ENCODE data around the gene OSER1. TPM values are rescaled to one million over a fixed set of nuclear protein-coding genes. Genes with fewer than 3 reads are reported as not detected.

Gene OSER1
- total RNA-seq, 2 experiments from 2014 or later, result 172 TPM

- Histone ChIP-seq H3K4me3 (ENCODE audit: low read length) (no peak overlapping the region), H3K36me3 (ENCODE audit: insufficient read depth, low read length) (no peaks in the 10 kb centered on the region), H3K27me3 (ENCODE audit: control insufficient read depth in 1 of 2, insufficient read depth in 2 of 2, low read length in 2 of 2) (peaks cover 15 to 26% of the 10 kb centered on the region in 2 experiments), H3K4me1 (ENCODE audit: insufficient read depth, low read length) (peaks cover 11% of the 10 kb centered on the region), H3K27ac (ENCODE audit: low read depth in 1 of 2, low read length in 2 of 2) (no peak overlapping the region), H3K9me3 (ENCODE audit: control insufficient read depth in 1 of 2, insufficient read depth in 1 of 2, low read length in 2 of 2) (peaks cover 0 to 14% of the 10 kb centered on the region in 2 experiments)
- POLR2A ChIA-PET, result no interaction called here
- no peak for TF ChIP-seq CTCF (IDR thresholded peaks at IDR 0.05)
- Mint-ChIP-seq H3K27ac (no peak overlapping the region), H3K4me1 (ENCODE audit: low read depth) (peaks cover 10% of the 10 kb centered on the region), H3K9me3 (no peaks in the 10 kb centered on the region), H3K36me3 (ENCODE audit: low read depth) (no peaks in the 10 kb centered on the region), H3K27me3 (peaks cover 43% of the 10 kb centered on the region), H3K4me3 (no peak overlapping the region)
- no peak for ATAC-seq (ENCODE audit: poor library complexity)
- CTCF ChIA-PET, result no interaction called here
- intact Hi-C loops (cut with DNase I, micrococcal nuclease), result no loop called here
- DNase-seq, result no peak
Observed at GRCh38 chr20:44251284-44251683, 40.7 kb upstream of the OSER1 start.

- intact Hi-C loops (cut with DNase I, micrococcal nuclease), result no loop called here
- POLR2A ChIA-PET, result no interaction called here
- H3K36me3 ChIP-seq (ENCODE audit: insufficient read depth, low read length), result no peaks in the 10 kb centered on the region
- H3K9me3 Mint-ChIP-seq, result no peaks in the 10 kb centered on the region
- H3K9me3 ChIP-seq (ENCODE audit: control insufficient read depth in 1 of 2, insufficient read depth in 1 of 2, low read length in 2 of 2), result peaks cover 0 to 14% of the 10 kb centered on the region in 2 experiments
- CTCF ChIA-PET, result no interaction called here
- TF ChIP-seq CTCF (IDR thresholded peaks at IDR 0.05), result no peak
- no peak for ATAC-seq (ENCODE audit: poor library complexity)
- no peaks in the 10 kb centered on the region for H3K36me3 Mint-ChIP-seq (ENCODE audit: low read depth)
- peaks cover 11% of the 10 kb centered on the region for H3K4me1 ChIP-seq (ENCODE audit: insufficient read depth, low read length)
- H3K27me3 Mint-ChIP-seq, result peaks cover 43% of the 10 kb centered on the region
- H3K27ac Mint-ChIP-seq, result no peak overlapping the region
- no peak for DNase-seq
- no peak overlapping the region for H3K4me3 ChIP-seq (ENCODE audit: low read length)
- H3K27me3 ChIP-seq (ENCODE audit: control insufficient read depth in 1 of 2, insufficient read depth in 2 of 2, low read length in 2 of 2), result peaks cover 15 to 26% of the 10 kb centered on the region in 2 experiments
- no peak overlapping the region for H3K4me3 Mint-ChIP-seq
- peaks cover 10% of the 10 kb centered on the region for H3K4me1 Mint-ChIP-seq (ENCODE audit: low read depth)
- H3K27ac ChIP-seq (ENCODE audit: low read depth in 1 of 2, low read length in 2 of 2), result no peak overlapping the region
Observed at GRCh38 chr20:44248410-44248759, 37.8 kb upstream of the OSER1 start.

GRCh38 chr20:44247586-44248409 is 37.2 kb upstream of the OSER1 start:
- H3K9me3 Mint-ChIP-seq, result no peaks in the 10 kb centered on the region
- Histone ChIP-seq H3K27me3 (ENCODE audit: control insufficient read depth in 1 of 2, insufficient read depth in 2 of 2, low read length in 2 of 2) (peaks cover 15 to 26% of the 10 kb centered on the region in 2 experiments), H3K27ac (ENCODE audit: low read depth in 1 of 2, low read length in 2 of 2) (no peak overlapping the region), H3K4me1 (ENCODE audit: insufficient read depth, low read length) (peaks cover 11% of the 10 kb centered on the region), H3K4me3 (ENCODE audit: low read length) (peak overlapping the region; percentile 7), H3K36me3 (ENCODE audit: insufficient read depth, low read length) (no peaks in the 10 kb centered on the region), H3K9me3 (ENCODE audit: control insufficient read depth in 1 of 2, insufficient read depth in 1 of 2, low read length in 2 of 2) (peaks cover 0 to 14% of the 10 kb centered on the region in 2 experiments)
- H3K36me3 Mint-ChIP-seq (ENCODE audit: low read depth), result no peaks in the 10 kb centered on the region
- H3K27me3 Mint-ChIP-seq, result peaks cover 40% of the 10 kb centered on the region
- no peak overlapping the region for H3K4me3 Mint-ChIP-seq
- intact Hi-C loops (cut with DNase I, micrococcal nuclease), result no loop called here
- ATAC-seq (ENCODE audit: poor library complexity) (no peak), DNase-seq (peak in 7 of 14 experiments; percentile 3 to 36 (median 16))
- no peak for TF ChIP-seq CTCF (IDR thresholded peaks at IDR 0.05)
- peaks cover 10% of the 10 kb centered on the region for H3K4me1 Mint-ChIP-seq (ENCODE audit: low read depth)
- POLR2A ChIA-PET, result interaction anchor here (1.0 kb wide), 1 partner anchor 29 kb away, joined by 6 read pairs; no protein-coding TSS in a partner anchor
- CTCF ChIA-PET, result no interaction called here
- H3K27ac Mint-ChIP-seq, result no peak overlapping the region
